ENCODE measurements around the gene DHX35.

DNA sequence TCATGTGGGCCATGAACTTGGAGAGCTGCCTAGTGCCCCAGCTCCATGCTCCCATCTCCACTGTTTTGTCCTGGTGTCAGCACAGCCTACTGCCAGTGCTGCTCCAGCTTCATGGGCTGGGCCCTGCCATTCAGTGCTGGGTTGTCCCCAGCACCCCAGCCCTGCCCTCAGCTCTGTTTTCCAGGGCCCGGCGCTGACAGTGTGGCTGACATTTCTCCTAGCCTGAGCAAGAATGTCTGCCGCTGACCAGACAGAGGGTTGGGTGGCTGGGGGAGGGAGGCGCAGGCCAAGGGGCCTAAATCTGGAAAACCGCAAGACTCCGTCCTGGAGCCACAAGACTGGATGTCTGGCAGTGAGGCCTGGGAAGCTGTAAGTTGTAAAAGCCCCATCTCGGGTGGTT is 78.9 kb downstream of the DHX35 start:
- TF ChIP-seq, protein P1, sequence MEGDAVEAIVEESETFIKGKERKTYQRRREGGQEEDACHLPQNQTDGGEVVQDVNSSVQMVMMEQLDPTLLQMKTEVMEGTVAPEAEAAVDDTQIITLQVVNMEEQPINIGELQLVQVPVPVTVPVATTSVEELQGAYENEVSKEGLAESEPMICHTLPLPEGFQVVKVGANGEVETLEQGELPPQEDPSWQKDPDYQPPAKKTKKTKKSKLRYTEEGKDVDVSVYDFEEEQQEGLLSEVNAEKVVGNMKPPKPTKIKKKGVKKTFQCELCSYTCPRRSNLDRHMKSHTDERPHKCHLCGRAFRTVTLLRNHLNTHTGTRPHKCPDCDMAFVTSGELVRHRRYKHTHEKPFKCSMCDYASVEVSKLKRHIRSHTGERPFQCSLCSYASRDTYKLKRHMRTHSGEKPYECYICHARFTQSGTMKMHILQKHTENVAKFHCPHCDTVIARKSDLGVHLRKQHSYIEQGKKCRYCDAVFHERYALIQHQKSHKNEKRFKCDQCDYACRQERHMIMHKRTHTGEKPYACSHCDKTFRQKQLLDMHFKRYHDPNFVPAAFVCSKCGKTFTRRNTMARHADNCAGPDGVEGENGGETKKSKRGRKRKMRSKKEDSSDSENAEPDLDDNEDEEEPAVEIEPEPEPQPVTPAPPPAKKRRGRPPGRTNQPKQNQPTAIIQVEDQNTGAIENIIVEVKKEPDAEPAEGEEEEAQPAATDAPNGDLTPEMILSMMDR (IDR thresholded peaks at IDR 0.05): no peak
- no peak for TF ChIP-seq POLR2A (IDR thresholded peaks at IDR 0.05)
